Activated naive CD8-positive, alpha-beta T cell treated with anti-CD3 and anti-CD28 coated beads, Interleukin-2, amount 50 U/mL, for 24 hours (primary cell): ENCODE measurements around the gene NME9.

Experiments used
- ATAC-seq: fragments of 150-1000 bp; cut with Tn5 transposase; one replicate; pipeline ENCODE4 v1.10.0; 2021
- DNase-seq: peaks from one replicate; pipeline ENCODE4 v3.0.0; 2021
- H3K27ac Mint-ChIP-seq: one replicate; pipeline ENCODE4 v1.8.0; 2021; ENCODE audit warnings: mild to moderate bottlenecking, mixed read lengths
- H3K27me3 Mint-ChIP-seq: one replicate; pipeline ENCODE4 v1.8.0; 2021; ENCODE audit warnings: mixed read lengths
- H3K36me3 Mint-ChIP-seq: one replicate; pipeline ENCODE4 v1.8.0; 2021; ENCODE audit warnings: low read depth, mixed read lengths
- H3K4me1 Mint-ChIP-seq: one replicate; pipeline ENCODE4 v1.8.0; 2021; ENCODE audit warnings: mixed read lengths
- H3K4me3 Mint-ChIP-seq: one replicate; pipeline ENCODE4 v1.8.0; 2021; ENCODE audit warnings: mild to moderate bottlenecking, moderate library complexity, mixed read lengths
- H3K9me3 Mint-ChIP-seq: one replicate; pipeline ENCODE4 v1.8.0; 2021; ENCODE audit warnings: mixed read lengths

Gene NME9

DNA sequence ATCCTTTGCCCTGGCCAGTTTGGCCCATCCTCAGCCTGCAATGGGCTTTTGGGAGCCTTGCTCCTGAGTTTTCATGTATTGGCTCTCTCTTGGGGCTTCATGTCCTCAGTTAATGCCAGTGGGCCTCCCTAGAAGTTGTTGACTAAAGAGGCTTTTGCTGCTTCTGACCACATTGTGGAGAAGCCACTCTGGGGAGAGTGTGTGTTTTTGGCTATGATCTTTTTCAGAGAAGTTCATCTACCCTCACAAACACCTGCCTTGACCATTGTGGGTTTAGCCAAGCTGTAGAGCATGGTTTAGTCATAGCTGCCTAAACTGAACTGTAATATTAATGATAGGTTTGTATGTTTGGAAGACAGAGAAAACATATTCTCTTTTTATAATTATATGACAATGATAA lies 24.7 kb upstream of the NME9 start:
- Mint-ChIP-seq H3K4me3 (no peak overlapping the region), H3K9me3 (no peaks in the 10 kb centered on the region), H3K27me3 (peaks cover 5% of the 10 kb centered on the region), H3K36me3 (no peaks in the 10 kb centered on the region), H3K27ac (no peak overlapping the region), H3K4me1 (no peaks in the 10 kb centered on the region)
- ATAC-seq (no peak), DNase-seq (no peak)

DNA sequence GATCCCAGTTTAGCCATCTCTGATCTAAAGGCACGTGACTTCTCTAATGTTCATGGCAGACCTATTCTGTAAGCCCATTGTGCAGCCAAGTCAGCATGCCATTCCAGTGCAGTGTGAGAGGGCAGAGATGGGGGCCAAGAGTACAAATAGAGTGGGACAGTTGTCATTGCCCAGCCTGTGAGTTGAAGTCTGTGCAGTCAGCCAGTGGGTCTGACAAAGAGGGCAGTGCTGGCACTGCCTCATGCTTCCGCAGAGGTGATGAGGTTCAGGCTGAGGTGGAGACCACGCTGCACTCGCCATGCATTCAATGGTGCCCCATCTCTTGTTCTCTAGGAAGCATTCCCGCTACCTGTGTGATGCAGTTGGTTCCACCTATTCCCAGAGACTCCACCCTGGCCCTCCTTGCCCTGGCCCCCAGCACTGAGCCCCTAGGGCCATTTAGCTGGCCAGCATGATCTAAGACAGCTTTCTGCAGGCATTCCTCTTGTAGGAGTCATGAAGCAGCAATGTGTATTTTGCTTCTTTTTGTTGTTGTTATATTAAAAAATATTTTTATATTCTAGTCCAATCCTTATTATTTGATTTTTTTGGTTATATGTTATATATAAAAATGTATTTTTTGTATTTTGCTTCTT lies 22.4 kb upstream of the NME9 start:
- peaks cover 8% of the 10 kb centered on the region for H3K4me1 Mint-ChIP-seq
- no peak for ATAC-seq

DNA sequence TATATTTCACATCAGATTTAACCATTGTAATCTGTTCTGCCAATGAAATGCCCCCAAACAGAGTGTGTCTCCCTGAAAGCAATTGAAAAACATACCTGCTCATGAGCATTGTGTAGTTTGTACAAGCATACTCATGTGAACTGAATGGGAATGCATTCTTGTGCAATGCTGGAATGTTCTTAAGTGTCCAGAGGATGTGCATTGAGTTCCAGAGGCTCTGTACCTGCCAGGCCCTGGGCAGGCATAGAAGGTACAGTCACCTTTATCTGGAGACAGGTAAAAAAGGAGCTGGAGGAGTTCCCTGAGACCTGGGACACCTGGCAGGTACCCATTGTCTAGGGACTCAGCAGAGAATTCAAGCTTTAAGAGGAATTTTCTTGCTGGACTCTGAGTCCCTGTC lies 21.5 kb upstream of the NME9 start:
- ATAC-seq (no peak), DNase-seq (no peak)
- Mint-ChIP-seq H3K27ac (no peak overlapping the region), H3K36me3 (peaks cover 2% of the 10 kb centered on the region), H3K4me1 (peaks cover 8% of the 10 kb centered on the region), H3K27me3 (peaks cover 28% of the 10 kb centered on the region), H3K4me3 (no peak overlapping the region), H3K9me3 (peaks cover 4% of the 10 kb centered on the region)

More for the DNA sequence above, 22.4 kb upstream of the NME9 start:
- peaks cover 4% of the 10 kb centered on the region for H3K9me3 Mint-ChIP-seq
- H3K36me3 Mint-ChIP-seq, result peaks cover 2% of the 10 kb centered on the region
- H3K27ac Mint-ChIP-seq, result no peak overlapping the region
- H3K27me3 Mint-ChIP-seq, result peaks cover 19% of the 10 kb centered on the region
- no peak for DNase-seq
- no peak overlapping the region for H3K4me3 Mint-ChIP-seq

GRCh38 chr3:138349926-138350665 lies 20.4 kb upstream of the NME9 start:
- peaks cover 33% of the 10 kb centered on the region for H3K27me3 Mint-ChIP-seq
- peaks cover 8% of the 10 kb centered on the region for H3K4me1 Mint-ChIP-seq
- no peak overlapping the region for H3K27ac Mint-ChIP-seq
- peaks cover 4% of the 10 kb centered on the region for H3K9me3 Mint-ChIP-seq
- peaks cover 2% of the 10 kb centered on the region for H3K36me3 Mint-ChIP-seq
- no peak for DNase-seq
- ATAC-seq, result no peak
- no peak overlapping the region for H3K4me3 Mint-ChIP-seq

DNA sequence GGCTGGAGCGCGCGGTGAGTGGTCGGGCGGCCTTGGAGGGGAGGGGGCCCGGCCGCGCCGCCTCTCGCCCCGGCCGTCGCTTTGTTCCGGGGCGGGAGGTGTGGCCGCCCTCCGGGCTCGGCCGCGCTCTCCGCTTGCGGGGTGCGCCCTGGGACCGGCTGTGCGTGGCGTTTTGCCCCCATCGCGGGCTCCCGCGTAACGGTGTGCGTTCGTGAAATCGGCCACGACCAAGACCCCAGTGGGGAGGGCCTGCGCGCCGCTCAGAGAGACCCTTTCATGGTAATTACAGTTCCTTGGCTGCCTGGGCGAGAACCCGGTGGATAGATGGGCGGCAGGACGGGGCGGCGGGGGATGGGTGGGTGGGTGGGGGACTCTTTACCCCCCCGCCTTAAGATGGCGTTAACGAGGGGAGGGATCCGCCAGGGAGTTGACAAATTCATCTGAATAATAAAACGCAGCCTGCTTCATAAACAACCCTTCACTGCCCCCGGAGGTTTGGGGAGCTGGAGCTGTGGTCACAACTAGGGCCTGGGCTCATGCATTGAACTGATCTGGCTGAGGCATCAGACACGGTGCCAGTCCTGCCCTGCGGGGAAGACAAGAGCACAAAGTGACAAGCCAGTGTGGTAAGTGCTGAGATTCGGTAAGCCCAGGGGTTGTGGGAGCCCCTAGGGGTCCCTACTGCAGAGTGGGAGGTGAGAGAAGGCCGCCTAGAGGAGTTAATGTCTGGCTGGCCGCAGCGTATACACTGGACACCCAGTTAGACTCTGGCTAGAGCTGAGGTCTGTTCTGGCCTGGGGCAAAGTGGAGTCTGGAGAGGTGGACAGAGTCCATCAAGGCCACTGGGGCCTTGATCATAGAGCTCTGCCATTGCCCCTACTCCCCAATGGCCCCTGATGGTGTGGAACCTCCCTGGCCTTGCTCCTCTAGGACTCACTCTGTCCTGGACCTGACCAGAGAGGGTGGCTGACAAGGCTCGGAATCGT lies 19.4 kb upstream of the NME9 start:
- H3K4me3 Mint-ChIP-seq, result peak overlapping the region; percentile 45
- H3K36me3 Mint-ChIP-seq, result peaks cover 2% of the 10 kb centered on the region
- H3K27me3 Mint-ChIP-seq, result peaks cover 34% of the 10 kb centered on the region
- no peak overlapping the region for H3K27ac Mint-ChIP-seq
- H3K9me3 Mint-ChIP-seq, result peaks cover 4% of the 10 kb centered on the region
- DNase-seq (no peak), ATAC-seq (peak; percentile 9)
- peaks cover 8% of the 10 kb centered on the region for H3K4me1 Mint-ChIP-seq

DNA sequence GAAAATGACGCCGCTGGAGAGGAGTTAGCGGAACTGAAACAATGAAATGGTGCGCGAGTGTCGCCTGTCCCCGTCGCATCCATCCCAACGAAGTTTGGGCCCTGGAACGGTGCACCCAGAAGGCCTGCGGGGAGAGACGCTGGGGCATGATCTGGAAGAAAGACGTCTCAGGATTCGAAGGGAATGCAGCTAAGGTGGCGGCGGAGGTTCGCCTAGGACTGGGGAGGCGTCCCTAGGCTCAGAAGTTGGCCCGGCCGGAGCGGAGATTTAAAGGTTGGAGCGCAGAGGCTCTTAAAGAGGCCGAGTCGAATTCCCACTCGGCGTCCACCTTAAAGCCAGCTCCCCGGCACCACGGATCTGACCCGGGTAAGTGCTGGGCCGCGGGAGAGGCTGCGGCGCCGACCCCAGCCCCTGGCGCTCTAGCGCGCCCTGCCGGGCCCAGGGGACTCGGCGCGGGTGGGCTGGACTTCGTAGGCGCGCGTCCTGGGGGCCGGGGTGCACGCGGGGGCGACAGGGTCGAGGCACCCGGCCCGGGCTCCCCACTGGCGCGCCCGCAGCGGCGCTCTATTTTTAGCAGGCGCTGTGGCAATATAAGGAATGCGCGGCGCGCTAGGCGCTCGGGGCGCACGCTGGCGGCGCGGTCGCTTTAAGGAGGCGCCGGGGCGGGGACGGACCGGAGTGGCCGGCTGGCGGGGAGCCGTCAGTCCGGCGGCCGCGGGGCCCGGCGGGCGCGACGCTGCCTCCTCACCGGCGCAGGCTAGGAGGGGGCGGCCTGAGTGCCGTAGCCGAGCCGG lies 18.5 kb upstream of the NME9 start, which contains the start of gene MRAS:
Gene MRAS, plus strand, starts transcription at position 620 of the 794 bp plus-strand sequence. CDS start 24,305 bp downstream, outside the sequence.
- Mint-ChIP-seq H3K27ac (peak within 1 kb of the TSS; percentile 18), H3K4me1 (peaks cover 8% of the 10 kb centered on the region), H3K36me3 (peaks cover 2% of the 10 kb centered on the region), H3K4me3 (peak within 1 kb of the TSS; percentile 83), H3K9me3 (peaks cover 4% of the 10 kb centered on the region), H3K27me3 (peaks cover 34% of the 10 kb centered on the region)
- DNase-seq, result peak; percentile 34
- ATAC-seq, result peak; percentile 50

DNA sequence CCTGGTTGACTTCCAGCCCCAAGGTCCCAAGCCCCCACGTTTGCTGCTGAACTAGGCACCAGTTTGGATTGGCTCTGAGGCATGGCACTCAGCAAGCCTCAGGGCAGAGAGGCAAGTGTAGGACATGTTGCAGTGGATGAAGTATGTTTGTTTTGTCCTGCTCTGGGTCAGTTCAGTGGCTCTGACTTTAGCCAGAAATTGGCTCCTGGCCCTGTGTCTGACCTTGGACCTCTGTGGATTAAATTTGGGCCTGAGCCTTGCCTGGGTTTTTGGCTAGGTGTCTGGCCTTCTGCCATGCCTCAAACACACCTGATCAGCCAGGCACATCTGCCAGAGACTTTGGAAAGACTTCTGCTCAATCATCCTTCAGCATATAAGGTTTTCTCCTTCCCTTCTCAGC lies 15.1 kb upstream of the NME9 start:
- H3K4me3 Mint-ChIP-seq, result no peak overlapping the region

DNA sequence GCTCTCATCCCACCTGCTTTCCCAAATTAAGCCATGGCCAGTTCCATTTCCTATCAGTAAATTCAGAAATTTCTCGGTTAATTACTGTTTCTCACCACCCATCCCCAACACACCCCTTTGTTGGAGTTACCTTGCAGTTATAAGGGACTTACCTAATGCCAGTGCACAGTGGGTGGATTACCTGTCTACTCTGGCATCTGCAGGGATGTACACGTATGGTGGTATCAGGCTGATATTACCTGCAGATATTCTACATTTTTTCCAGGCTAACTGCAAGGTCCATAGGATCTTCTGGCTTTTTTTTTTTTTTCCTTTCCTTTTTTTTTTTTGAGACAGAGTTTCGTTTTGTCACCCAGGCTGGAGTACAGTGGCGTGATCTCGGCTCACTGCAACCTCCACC lies 10.9 kb upstream of the NME9 start:
- no peak for DNase-seq
- peaks cover 5% of the 10 kb centered on the region for H3K27me3 Mint-ChIP-seq
- no peaks in the 10 kb centered on the region for H3K4me1 Mint-ChIP-seq
- H3K27ac Mint-ChIP-seq, result no peak overlapping the region
- no peaks in the 10 kb centered on the region for H3K36me3 Mint-ChIP-seq
- no peaks in the 10 kb centered on the region for H3K9me3 Mint-ChIP-seq
- ATAC-seq, result no peak
- H3K4me3 Mint-ChIP-seq, result no peak overlapping the region

More for the DNA sequence above, 15.1 kb upstream of the NME9 start:
- Mint-ChIP-seq H3K27me3 (peaks cover 32% of the 10 kb centered on the region), H3K4me1 (peaks cover 8% of the 10 kb centered on the region), H3K9me3 (peaks cover 4% of the 10 kb centered on the region), H3K36me3 (peaks cover 2% of the 10 kb centered on the region), H3K27ac (no peak overlapping the region)
- no peak for DNase-seq
- no peak for ATAC-seq

- no peak overlapping the region for H3K27ac Mint-ChIP-seq
- H3K9me3 Mint-ChIP-seq, result no peaks in the 10 kb centered on the region
- no peak for DNase-seq
- H3K4me1 Mint-ChIP-seq, result no peaks in the 10 kb centered on the region
- no peak overlapping the region for H3K4me3 Mint-ChIP-seq
- ATAC-seq, result no peak
- no peaks in the 10 kb centered on the region for H3K27me3 Mint-ChIP-seq
- H3K36me3 Mint-ChIP-seq, result no peaks in the 10 kb centered on the region
Observed at GRCh38 chr3:138338811-138339210, 9.2 kb upstream of the NME9 start.

- DNase-seq (no peak), ATAC-seq (no peak)
- Mint-ChIP-seq H3K27ac (no peak overlapping the region), H3K27me3 (no peaks in the 10 kb centered on the region), H3K4me3 (no peak overlapping the region), H3K36me3 (no peaks in the 10 kb centered on the region), H3K9me3 (no peaks in the 10 kb centered on the region), H3K4me1 (no peaks in the 10 kb centered on the region)
Observed at GRCh38 chr3:138338244-138338643, 8.6 kb upstream of the NME9 start.

DNA sequence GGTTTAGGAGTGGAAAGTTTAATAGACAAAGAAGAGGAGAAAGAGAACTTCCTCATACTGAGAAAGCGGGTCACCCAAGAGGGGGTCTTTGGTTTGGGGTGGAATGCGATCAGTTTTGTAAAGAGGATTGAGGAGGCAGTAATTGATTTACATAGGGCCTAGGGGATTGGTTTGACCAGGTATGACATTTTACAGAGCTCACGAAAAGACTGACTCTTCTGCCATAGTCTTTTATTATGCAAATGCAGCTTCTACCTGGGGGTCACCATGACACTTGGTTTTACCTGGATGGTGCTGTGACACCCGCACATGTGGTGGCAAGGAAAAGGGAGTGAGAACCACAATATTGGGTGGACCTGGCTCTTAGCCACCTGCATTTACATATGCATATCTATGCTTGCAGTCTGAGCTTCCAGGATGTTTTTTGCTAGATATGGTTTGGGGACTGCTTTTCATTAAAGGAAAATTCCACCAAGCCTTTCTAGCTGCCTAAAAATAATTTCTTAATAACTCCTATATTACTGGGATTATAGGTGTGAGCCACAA lies 6.9 kb upstream of the NME9 start:
- no peaks in the 10 kb centered on the region for H3K9me3 Mint-ChIP-seq
- no peak for DNase-seq
- peaks cover 4% of the 10 kb centered on the region for H3K4me1 Mint-ChIP-seq
- no peak overlapping the region for H3K4me3 Mint-ChIP-seq
- no peaks in the 10 kb centered on the region for H3K27me3 Mint-ChIP-seq
- ATAC-seq, result no peak
- H3K36me3 Mint-ChIP-seq, result no peaks in the 10 kb centered on the region
- no peak overlapping the region for H3K27ac Mint-ChIP-seq

DNA sequence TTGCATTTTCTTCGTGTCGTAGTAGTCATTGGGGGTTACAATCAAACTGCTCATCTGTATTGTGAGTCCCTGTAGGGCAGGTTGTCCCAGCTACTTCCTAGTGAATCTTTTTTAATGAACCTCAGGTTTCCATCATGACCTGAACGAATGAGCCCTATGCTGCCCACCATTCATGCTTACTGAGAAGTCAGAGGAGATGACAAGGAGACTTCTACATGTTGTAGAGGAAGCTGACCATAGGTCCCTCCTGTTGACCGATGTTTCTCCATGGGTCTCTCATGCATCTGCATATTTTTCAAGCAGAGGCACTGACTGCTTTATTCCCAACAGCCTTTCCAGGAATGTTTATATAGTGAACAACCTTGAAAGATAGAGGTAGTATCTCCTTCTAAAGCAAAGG lies 5.0 kb upstream of the NME9 start:
- ATAC-seq (no peak), DNase-seq (no peak)
- peaks cover 17% of the 10 kb centered on the region for H3K4me1 Mint-ChIP-seq
- H3K27ac Mint-ChIP-seq, result no peak overlapping the region
- no peaks in the 10 kb centered on the region for H3K27me3 Mint-ChIP-seq
- no peaks in the 10 kb centered on the region for H3K36me3 Mint-ChIP-seq
- H3K4me3 Mint-ChIP-seq, result no peak overlapping the region
- H3K9me3 Mint-ChIP-seq, result no peaks in the 10 kb centered on the region

- no peak overlapping the region for H3K27ac Mint-ChIP-seq
- H3K27me3 Mint-ChIP-seq, result no peaks in the 10 kb centered on the region
- no peaks in the 10 kb centered on the region for H3K9me3 Mint-ChIP-seq
- no peaks in the 10 kb centered on the region for H3K36me3 Mint-ChIP-seq
- H3K4me1 Mint-ChIP-seq, result peaks cover 31% of the 10 kb centered on the region
- H3K4me3 Mint-ChIP-seq, result peak overlapping the region; percentile 7
- ATAC-seq, result no peak
- no peak for DNase-seq
Observed at GRCh38 chr3:138332472-138333073, 2.9 kb upstream of the NME9 start.
